ENCODE data around the gene NUDT15.

The NUDT15 gene

GRCh38 chr13:48096670-48097069 is 59.1 kb downstream of the NUDT15 start:
- CTCF ChIA-PET: no interaction called here
- H3K27ac Mint-ChIP-seq: no peak overlapping the region
- no peak for DNase-seq
- peaks cover 21% of the 10 kb centered on the region for H3K27me3 Mint-ChIP-seq
- H3K36me3 Mint-ChIP-seq: peaks cover 6% of the 10 kb centered on the region
- H3K9me3 Mint-ChIP-seq: peaks cover 2% of the 10 kb centered on the region
- H3K4me1 Mint-ChIP-seq: peaks cover 29% of the 10 kb centered on the region
- no peak overlapping the region for H3K4me3 Mint-ChIP-seq

Data from activated naive CD4-positive, alpha-beta T cell treated with anti-CD3 and anti-CD28 coated beads, Interleukin-2, amount 10 ng/mL, durations not matched to agents 7 days and 5 days (primary cell).